Measurements from ENCODE around the gene PHOX2A. TPM values are rescaled to one million over a fixed set of nuclear protein-coding genes. Genes with fewer than 3 reads are reported as not detected.
"Not testable (repeated sequence)": the region's sequence is repeated elsewhere in the genome, so short reads cannot be mapped to it uniquely, and the experiment has no call there.

The PHOX2A gene
- total RNA-seq, 5 donors from 2014 or later (not counting 1 experiment from before 2014, with no cell fraction given), result not detected

DNA sequence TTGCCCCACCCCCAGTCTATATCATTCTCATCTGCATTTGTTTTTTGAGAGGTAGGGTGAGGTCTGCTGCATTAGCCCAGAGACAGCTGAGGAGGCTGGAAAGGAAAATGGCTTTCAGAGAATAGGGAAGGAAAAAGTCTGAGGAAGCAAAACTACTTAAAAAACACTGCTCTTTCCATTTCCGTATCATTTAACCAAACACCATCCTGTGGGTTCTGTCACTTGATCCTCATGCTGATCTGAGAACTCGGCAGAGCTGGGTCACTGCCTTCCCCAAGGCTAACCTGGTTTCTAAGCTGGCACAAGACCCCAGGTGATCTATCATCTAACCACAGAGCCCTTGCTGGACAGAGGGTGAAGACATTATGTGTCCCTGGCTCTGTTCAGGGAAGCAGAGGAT, 26.1 kb downstream of the PHOX2A start:
- no peak for DNase-seq
- ChIA-PET CTCF (no interaction called here), POLR2A (no interaction called here)
- Histone ChIP-seq H3K4me3 (ENCODE audit: control insufficient read depth in 1 of 2, extremely low read depth in 1 of 2, low read length in 1 of 2) (no peak overlapping the region), H3K4me1 (ENCODE audit: control insufficient read depth in 1 of 2, extremely low read depth in 1 of 2, insufficient read depth in 2 of 2, low read length in 2 of 2) (peaks cover 5 to 9% of the 10 kb centered on the region in 2 experiments), H3K9me3 (no peaks in the 10 kb centered on the region), H3K27me3 (replicated peaks in 1 of 2; ENCODE audit: control insufficient read depth in 2 of 2, extremely low read depth in 1 of 2, insufficient read depth in 2 of 2, low read length in 1 of 2) (peaks cover 0 to 22% of the 10 kb centered on the region in 2 experiments), H3K36me3 (ENCODE audit: control insufficient read depth in 2 of 2, extremely low read depth in 1 of 2, insufficient read depth in 1 of 2, low read length in 1 of 2) (no peaks in the 10 kb centered on the region), H3K27ac (ENCODE audit: low read length) (no peak overlapping the region)
- Mint-ChIP-seq H3K27me3 (peaks cover 20 to 24% of the 10 kb centered on the region in 2 donors), H3K27ac (no peak overlapping the region), H3K9me3 (no peaks in the 10 kb centered on the region), H3K4me1 (peaks cover 7 to 15% (median 10%) of the 10 kb centered on the region in 3 donors), H3K4me3 (no peak overlapping the region), H3K36me3 (no peaks in the 10 kb centered on the region)
- 11% methylated on average over 2 of the region's 2 CpGs for WGBS (ENCODE audit: insufficient coverage)
- ATAC-seq (replicated peaks in 1 of 4), result no peak

GRCh38 chr11:72216638-72217037, 27.3 kb downstream of the PHOX2A start, which contains the start of gene FOLR2:
Gene FOLR2 (plus strand): TSS chr11:72216794. CDS start chr11:72218585, 1,791 bp downstream.
- no peak for ATAC-seq (replicated peaks in 1 of 4)
- WGBS (ENCODE audit: insufficient coverage), result 100% methylated on average over 4 of the region's 6 CpGs
- Histone ChIP-seq H3K27me3 (replicated peaks in 1 of 2; ENCODE audit: control insufficient read depth in 2 of 2, extremely low read depth in 1 of 2, insufficient read depth in 2 of 2, low read length in 1 of 2) (peaks cover 0 to 26% of the 10 kb centered on the region in 2 experiments), H3K4me3 (ENCODE audit: control insufficient read depth in 1 of 2, extremely low read depth in 1 of 2, low read length in 1 of 2) (no peak within 1 kb of the TSS), H3K9me3 (no peaks in the 10 kb centered on the region), H3K4me1 (ENCODE audit: control insufficient read depth in 1 of 2, extremely low read depth in 1 of 2, insufficient read depth in 2 of 2, low read length in 2 of 2) (peaks cover 0 to 3% of the 10 kb centered on the region in 2 experiments), H3K36me3 (ENCODE audit: control insufficient read depth in 2 of 2, extremely low read depth in 1 of 2, insufficient read depth in 1 of 2, low read length in 1 of 2) (no peaks in the 10 kb centered on the region), H3K27ac (ENCODE audit: low read length) (no peak within 1 kb of the TSS)
- CTCF ChIA-PET, result no interaction called here
- no peak within 1 kb of the TSS for H3K4me3 Mint-ChIP-seq
- H3K36me3 Mint-ChIP-seq, result no peaks in the 10 kb centered on the region
- no peak for DNase-seq
- POLR2A ChIA-PET, result no interaction called here
- H3K27ac Mint-ChIP-seq, result no peak within 1 kb of the TSS
- peaks cover 0 to 7% (median 0%) of the 10 kb centered on the region in 3 donors for H3K4me1 Mint-ChIP-seq
- H3K9me3 Mint-ChIP-seq, result no peaks in the 10 kb centered on the region
- peaks cover 20 to 25% of the 10 kb centered on the region in 2 donors for H3K27me3 Mint-ChIP-seq

DNA sequence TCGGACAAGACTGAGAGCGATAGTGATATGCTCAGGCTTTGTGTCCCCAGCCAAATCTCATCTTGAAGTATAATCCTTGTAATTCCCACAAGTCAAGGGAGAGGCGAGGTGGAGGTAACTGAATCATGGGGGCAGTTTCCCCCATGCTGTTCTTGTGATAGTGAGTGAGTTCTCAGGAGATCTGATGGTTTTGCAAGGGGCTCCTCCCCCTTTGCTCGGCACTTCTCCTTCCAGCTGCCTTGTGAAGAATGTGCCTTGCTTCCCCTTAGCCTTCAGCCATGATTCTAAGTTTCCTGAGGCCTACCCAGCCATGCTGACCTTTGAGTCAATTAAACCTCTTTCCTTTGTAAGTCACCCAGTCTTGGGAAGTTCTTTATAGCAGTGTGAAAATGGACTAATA, 34.9 kb downstream of the PHOX2A start:
- Histone ChIP-seq H3K4me1 (ENCODE audit: control insufficient read depth in 1 of 2, extremely low read depth in 1 of 2, insufficient read depth in 2 of 2, low read length in 2 of 2) (no peaks in the 10 kb centered on the region), H3K27ac (ENCODE audit: low read length) (no peak overlapping the region), H3K4me3 (ENCODE audit: control insufficient read depth in 1 of 2, extremely low read depth in 1 of 2, low read length in 1 of 2) (no peak overlapping the region), H3K27me3 (replicated peaks in 1 of 2; ENCODE audit: control insufficient read depth in 2 of 2, extremely low read depth in 1 of 2, insufficient read depth in 2 of 2, low read length in 1 of 2) (peaks cover 0 to 9% of the 10 kb centered on the region in 2 experiments), H3K36me3 (ENCODE audit: control insufficient read depth in 2 of 2, extremely low read depth in 1 of 2, insufficient read depth in 1 of 2, low read length in 1 of 2) (no peaks in the 10 kb centered on the region), H3K9me3 (peaks cover 2% of the 10 kb centered on the region)
- ChIA-PET POLR2A (no interaction called here), CTCF (no interaction called here)
- Mint-ChIP-seq H3K9me3 (peaks cover 16 to 19% (median 16%) of the 10 kb centered on the region in 3 donors), H3K4me3 (no peak overlapping the region), H3K27me3 (peaks cover 10 to 27% of the 10 kb centered on the region in 2 donors), H3K27ac (no peak overlapping the region), H3K4me1 (no peaks in the 10 kb centered on the region), H3K36me3 (peaks cover 18% of the 10 kb centered on the region)
- DNase-seq (no peak), ATAC-seq (replicated peaks in 1 of 4) (no peak)
- 100% methylated on average over 1 of the region's 4 CpGs for WGBS (ENCODE audit: insufficient coverage)

- Mint-ChIP-seq H3K9me3 (peaks cover 16 to 19% (median 16%) of the 10 kb centered on the region in 3 donors), H3K4me1 (no peaks in the 10 kb centered on the region), H3K27me3 (peaks cover 10 to 27% of the 10 kb centered on the region in 2 donors), H3K27ac (no peak overlapping the region), H3K36me3 (peaks cover 18% of the 10 kb centered on the region), H3K4me3 (no peak overlapping the region)
- ChIA-PET CTCF (interaction anchor here in 1 of 2 donors (0.9 kb wide), 1 partner anchor 58 kb away, joined by 3 read pairs; no protein-coding TSS in a partner anchor), POLR2A (no interaction called here)
- 83% methylated on average over 2 of the region's 3 CpGs for WGBS (ENCODE audit: insufficient coverage)
- H3K36me3 ChIP-seq (ENCODE audit: control insufficient read depth in 2 of 2, extremely low read depth in 1 of 2, insufficient read depth in 1 of 2, low read length in 1 of 2), result no peaks in the 10 kb centered on the region
- peaks cover 2% of the 10 kb centered on the region for H3K9me3 ChIP-seq
- no peak overlapping the region for H3K27ac ChIP-seq (ENCODE audit: low read length)
- no peaks in the 10 kb centered on the region for H3K4me1 ChIP-seq (ENCODE audit: control insufficient read depth in 1 of 2, extremely low read depth in 1 of 2, insufficient read depth in 2 of 2, low read length in 2 of 2)
- peaks cover 0 to 9% of the 10 kb centered on the region in 2 experiments for H3K27me3 ChIP-seq (replicated peaks in 1 of 2; ENCODE audit: control insufficient read depth in 2 of 2, extremely low read depth in 1 of 2, insufficient read depth in 2 of 2, low read length in 1 of 2)
- ATAC-seq (replicated peaks in 1 of 4), result no peak
- no peak overlapping the region for H3K4me3 ChIP-seq (ENCODE audit: control insufficient read depth in 1 of 2, extremely low read depth in 1 of 2, low read length in 1 of 2)
- no peak for DNase-seq
Observed at GRCh38 chr11:72208281-72208680, 35.7 kb downstream of the PHOX2A start.

GRCh38 chr11:72206794-72207193, 37.2 kb downstream of the PHOX2A start:
- CTCF ChIA-PET, result interaction anchor here in 1 of 2 donors (0.6 kb wide), 1 partner anchor 683 kb away, joined by 3 read pairs; no protein-coding TSS in a partner anchor
- H3K4me3 ChIP-seq (ENCODE audit: control insufficient read depth in 1 of 2, extremely low read depth in 1 of 2, low read length in 1 of 2); H3K4me3 Mint-ChIP-seq; H3K9me3 ChIP-seq; H3K4me1 ChIP-seq (ENCODE audit: control insufficient read depth in 1 of 2, extremely low read depth in 1 of 2, insufficient read depth in 2 of 2, low read length in 2 of 2); H3K36me3 ChIP-seq (ENCODE audit: control insufficient read depth in 2 of 2, extremely low read depth in 1 of 2, insufficient read depth in 1 of 2, low read length in 1 of 2); H3K27me3 ChIP-seq (replicated peaks in 1 of 2; ENCODE audit: control insufficient read depth in 2 of 2, extremely low read depth in 1 of 2, insufficient read depth in 2 of 2, low read length in 1 of 2); POLR2A ChIA-PET; DNase-seq; H3K4me1 Mint-ChIP-seq; H3K27ac ChIP-seq (ENCODE audit: low read length); ATAC-seq (replicated peaks in 1 of 4): not testable (repeated sequence)
- Mint-ChIP-seq H3K36me3 (peaks cover 18% of the 10 kb centered on the region), H3K27me3 (peaks cover 10 to 26% of the 10 kb centered on the region in 2 donors), H3K9me3 (peaks cover 16 to 19% (median 16%) of the 10 kb centered on the region in 3 donors), H3K27ac (peak overlapping the region in 1 of 2 donors; percentile 53)
- WGBS (ENCODE audit: insufficient coverage), result no CpG with 5 or more reads among the region's 2 CpGs

GRCh38 chr11:72204886-72205285, 39.1 kb downstream of the PHOX2A start:
- ChIA-PET CTCF (no interaction called here), POLR2A (no interaction called here)
- H3K27me3 ChIP-seq (replicated peaks in 1 of 2; ENCODE audit: control insufficient read depth in 2 of 2, extremely low read depth in 1 of 2, insufficient read depth in 2 of 2, low read length in 1 of 2), result peaks cover 0 to 5% of the 10 kb centered on the region in 2 experiments
- Mint-ChIP-seq H3K4me1 (no peaks in the 10 kb centered on the region), H3K4me3 (no peak overlapping the region), H3K36me3 (peaks cover 14% of the 10 kb centered on the region), H3K27ac (no peak overlapping the region), H3K9me3 (peaks cover 13 to 15% (median 13%) of the 10 kb centered on the region in 3 donors), H3K27me3 (peaks cover 5 to 21% of the 10 kb centered on the region in 2 donors)
- ATAC-seq (replicated peaks in 1 of 4), result no peak
- H3K4me1 ChIP-seq (ENCODE audit: control insufficient read depth in 1 of 2, extremely low read depth in 1 of 2, insufficient read depth in 2 of 2, low read length in 2 of 2), result no peaks in the 10 kb centered on the region
- H3K27ac ChIP-seq (ENCODE audit: low read length), result no peak overlapping the region
- no peaks in the 10 kb centered on the region for H3K36me3 ChIP-seq (ENCODE audit: control insufficient read depth in 2 of 2, extremely low read depth in 1 of 2, insufficient read depth in 1 of 2, low read length in 1 of 2)
- no peak overlapping the region for H3K4me3 ChIP-seq (ENCODE audit: control insufficient read depth in 1 of 2, extremely low read depth in 1 of 2, low read length in 1 of 2)
- DNase-seq, result no peak
- peaks cover 2% of the 10 kb centered on the region for H3K9me3 ChIP-seq

DNA sequence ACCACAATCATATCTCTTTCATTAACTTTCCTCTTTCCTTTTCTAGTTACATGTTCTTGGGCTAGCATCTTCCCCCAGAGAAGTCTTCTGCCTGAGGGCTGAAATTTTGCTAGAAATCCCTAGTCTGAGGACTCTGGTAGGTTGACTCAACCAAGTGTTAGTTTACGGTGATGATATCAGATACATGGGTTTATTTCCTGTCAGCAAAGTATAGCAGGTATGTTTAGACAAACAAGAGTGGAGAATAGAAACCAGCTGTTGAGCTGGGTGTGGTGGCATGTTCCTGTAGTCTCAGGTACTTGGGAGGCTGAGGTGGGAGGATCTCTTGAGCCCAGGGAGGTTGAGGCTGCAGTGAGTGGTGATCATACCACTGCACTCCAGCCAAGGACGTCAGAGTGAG, 40.8 kb downstream of the PHOX2A start:
- H3K27ac Mint-ChIP-seq, result no peak overlapping the region

More for the DNA sequence above, 40.8 kb downstream of the PHOX2A start:
- CTCF ChIA-PET, result no interaction called here
- peaks cover 0 to 8% of the 10 kb centered on the region in 2 donors for H3K27me3 Mint-ChIP-seq
- peaks cover 0 to 5% of the 10 kb centered on the region in 2 experiments for H3K27me3 ChIP-seq (replicated peaks in 1 of 2; ENCODE audit: control insufficient read depth in 2 of 2, extremely low read depth in 1 of 2, insufficient read depth in 2 of 2, low read length in 1 of 2)
- no peaks in the 10 kb centered on the region for H3K4me1 Mint-ChIP-seq
- H3K4me3 ChIP-seq (ENCODE audit: control insufficient read depth in 1 of 2, extremely low read depth in 1 of 2, low read length in 1 of 2), result no peak overlapping the region
- no peak overlapping the region for H3K27ac ChIP-seq (ENCODE audit: low read length)
- WGBS (ENCODE audit: insufficient coverage), result 11% methylated on average over 1 of the region's 2 CpGs
- no peak overlapping the region for H3K4me3 Mint-ChIP-seq
- no peaks in the 10 kb centered on the region for H3K9me3 ChIP-seq
- H3K36me3 ChIP-seq (ENCODE audit: control insufficient read depth in 2 of 2, extremely low read depth in 1 of 2, insufficient read depth in 1 of 2, low read length in 1 of 2), result no peaks in the 10 kb centered on the region
- POLR2A ChIA-PET, result no interaction called here
- H3K36me3 Mint-ChIP-seq, result no peaks in the 10 kb centered on the region
- H3K4me1 ChIP-seq (ENCODE audit: control insufficient read depth in 1 of 2, extremely low read depth in 1 of 2, insufficient read depth in 2 of 2, low read length in 2 of 2), result no peaks in the 10 kb centered on the region
- ATAC-seq (replicated peaks in 1 of 4) (no peak), DNase-seq (no peak)
- H3K9me3 Mint-ChIP-seq, result no peaks in the 10 kb centered on the region

Measured in T-cell (primary cell).